Activated T-cell treated with anti-CD3 and anti-CD28 coated beads for 4 hours (primary cell): Measurements from ENCODE around the gene MVP.
"Not testable (repeated sequence)": the region's sequence is repeated elsewhere in the genome, so short reads cannot be mapped to it uniquely, and the experiment has no call there.

ENCODE experiments used
- DNase-seq: peaks from one replicate; pipeline ENCODE4 v3.0.0-alpha.2; 2020

The MVP gene

GRCh38 chr16:29815793-29816693 lies 4.2 kb upstream of the MVP start, which contains the start of gene PAGR1:
PAGR1 (plus strand) TSS chr16:29816152; CDS start chr16:29816526, 374 bp downstream.
- peak; percentile 97 for DNase-seq

- DNase-seq: no peak
These were observed 3.4 kb upstream of the MVP start for GRCh38 chr16:29816694-29817441.

GRCh38 chr16:29818082-29818481 lies 2.2 kb upstream of the MVP start:
- DNase-seq: no peak

GRCh38 chr16:29819506-29819905 lies 756 bp upstream of the MVP start:
- DNase-seq: no peak

GRCh38 chr16:29820730-29821642 lies 724 bp downstream of the MVP start:
- no peak for DNase-seq

GRCh38 chr16:29821643-29822115 lies 1.4 kb downstream of the MVP start:
- DNase-seq: no peak

- no peak for DNase-seq
These were observed 4.4 kb downstream of the MVP start for GRCh38 chr16:29824589-29825144.

GRCh38 chr16:29825145-29826044 lies 5.1 kb downstream of the MVP start:
- DNase-seq: no peak

GRCh38 chr16:29826342-29826695 lies 6.1 kb downstream of the MVP start:
- DNase-seq: no peak

GRCh38 chr16:29830774-29831173 lies 10.5 kb downstream of the MVP start:
- no peak for DNase-seq

- no peak for DNase-seq
These were observed 11.2 kb downstream of the MVP start for GRCh38 chr16:29831490-29831889.

- DNase-seq: not testable (repeated sequence)
These were observed 13.0 kb downstream of the MVP start for GRCh38 chr16:29833219-29833618.

- DNase-seq: no peak
These were observed 13.8 kb downstream of the MVP start for GRCh38 chr16:29834079-29834478.

GRCh38 chr16:29835926-29836325 lies 15.7 kb downstream of the MVP start:
- DNase-seq: no peak

GRCh38 chr16:29836623-29837022 lies 16.4 kb downstream of the MVP start:
- no peak for DNase-seq

GRCh38 chr16:29837841-29838240 lies 17.6 kb downstream of the MVP start:
- no peak for DNase-seq

- no peak for DNase-seq
These were observed 19.6 kb downstream of the MVP start for GRCh38 chr16:29839822-29840221.

- DNase-seq: no peak
These were observed 20.0 kb downstream of the MVP start for GRCh38 chr16:29840240-29840639.

- DNase-seq: no peak
These were observed 21.4 kb downstream of the MVP start for GRCh38 chr16:29841631-29842030.

GRCh38 chr16:29842732-29843346 lies 22.6 kb downstream of the MVP start:
- no peak for DNase-seq

GRCh38 chr16:29843931-29844330 lies 23.7 kb downstream of the MVP start:
- DNase-seq: no peak
